ENCODE results near the gene MS4A2. TPM values are rescaled to one million over a fixed set of nuclear protein-coding genes. Genes with fewer than 3 reads are reported as not detected.
"Not testable (repeated sequence)": the region's sequence is repeated elsewhere in the genome, so short reads cannot be mapped to it uniquely, and the experiment has no call there.

MS4A2 gene
- total and polyA plus RNA-seq, 4 donors: 0.23 to 8.5 (median 0.63) TPM

DNA sequence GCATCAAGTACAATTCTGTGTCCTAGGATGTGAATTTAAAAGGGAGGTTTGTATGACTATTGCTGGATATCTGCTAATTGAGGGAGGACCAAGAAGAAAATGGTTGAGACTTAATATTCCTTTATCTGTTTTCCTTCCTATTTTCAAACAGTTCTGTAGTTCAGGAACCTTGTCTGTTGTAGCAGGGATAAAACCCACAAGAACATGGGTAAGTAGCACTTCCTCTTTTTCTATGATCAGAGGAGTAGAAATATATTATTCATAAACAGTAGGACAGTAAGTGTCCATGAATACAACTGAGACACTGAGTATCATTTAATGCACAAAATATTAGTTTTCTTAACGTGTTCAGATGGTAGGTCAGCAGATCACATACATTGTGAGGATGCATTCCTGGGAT is 24.4 kb upstream of the MS4A2 start:
- no peak for DNase-seq
- Histone ChIP-seq H3K36me3 (ENCODE audit: control insufficient read depth in 4 of 4, insufficient read depth in 4 of 4, low read length in 4 of 4) (no peaks in the 10 kb centered on the region), H3K4me1 (ENCODE audit: control insufficient read depth in 5 of 5, insufficient read depth in 5 of 5, low read length in 5 of 5) (no peaks in the 10 kb centered on the region), H3K4me3 (no peak overlapping the region), H3K9me3 (ENCODE audit: control insufficient read depth in 4 of 4, insufficient read depth in 3 of 4, low read length in 3 of 4) (no peaks in the 10 kb centered on the region), H3K27me3 (ENCODE audit: control insufficient read depth in 3 of 3, insufficient read depth in 3 of 3, low read length in 2 of 3) (no peaks in the 10 kb centered on the region), H3K9ac (ENCODE audit: insufficient read depth in 1 of 2, low read length in 2 of 2) (no peak overlapping the region), H3K27ac (ENCODE audit: low read depth in 1 of 2, low read length in 1 of 2) (no peak overlapping the region)
- WGBS, 2 donors: 61 to 65% methylated on average over 1 of the region's 1 CpG
- TF ChIP-seq CTCF (IDR thresholded peaks at IDR 0.05; ENCODE audit: control extremely low read depth, extremely low read depth): no peak
- ATAC-seq (ENCODE audit: insufficient read depth, low FRiP score): no peak

DNA sequence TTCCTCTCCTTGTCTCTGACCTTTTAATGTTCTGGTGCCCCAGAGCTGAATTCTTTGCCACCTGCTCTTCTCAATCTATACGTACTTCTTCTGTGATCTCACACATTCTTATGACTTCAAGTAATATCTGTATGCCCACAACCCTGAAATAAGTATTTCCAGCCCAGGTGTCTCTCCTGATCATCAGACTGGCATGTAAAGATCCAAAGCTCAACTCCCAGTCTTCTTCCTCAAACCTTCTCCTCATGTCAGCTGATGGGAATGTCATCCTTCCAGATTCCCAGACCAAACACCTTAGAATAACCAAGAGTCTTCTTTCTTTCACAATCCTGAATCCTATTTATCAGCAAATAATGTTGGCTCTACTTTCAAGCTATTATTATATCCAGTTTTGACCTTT is 22.7 kb upstream of the MS4A2 start:
- WGBS, 2 donors: 81 to 84% methylated on average over 1 of the region's 1 CpG
- H3K9ac ChIP-seq (ENCODE audit: insufficient read depth in 1 of 2, low read length in 2 of 2): no peak overlapping the region

DNA sequence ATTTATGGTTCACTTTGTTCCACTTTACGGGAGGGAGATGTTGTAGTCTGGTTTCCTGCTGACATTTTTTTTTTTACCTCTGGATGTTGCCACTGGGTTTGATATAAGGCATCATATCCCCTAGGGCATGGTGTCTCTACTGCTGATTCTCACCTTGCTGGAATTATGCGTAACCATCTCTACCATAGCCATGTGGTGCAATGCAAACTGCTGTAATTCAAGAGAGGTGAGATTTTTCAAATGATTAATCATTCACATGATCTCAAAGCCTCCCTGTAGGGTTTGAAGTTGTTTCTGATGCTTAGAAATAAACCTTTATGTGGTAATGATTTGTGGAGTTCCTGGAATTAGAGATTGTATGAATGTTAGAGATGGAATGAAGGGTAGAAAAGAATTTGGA is 19.0 kb upstream of the MS4A2 start:
- no peak for TF ChIP-seq CTCF (IDR thresholded peaks at IDR 0.05; ENCODE audit: control extremely low read depth, extremely low read depth)
- H3K4me1 ChIP-seq (ENCODE audit: control insufficient read depth in 5 of 5, insufficient read depth in 5 of 5, low read length in 5 of 5): no peaks in the 10 kb centered on the region
- no peaks in the 10 kb centered on the region for H3K27me3 ChIP-seq (ENCODE audit: control insufficient read depth in 3 of 3, insufficient read depth in 3 of 3, low read length in 2 of 3)
- DNase-seq (no peak), ATAC-seq (ENCODE audit: insufficient read depth, low FRiP score) (no peak)
- no peak overlapping the region for H3K9ac ChIP-seq (ENCODE audit: insufficient read depth in 1 of 2, low read length in 2 of 2)
- no peaks in the 10 kb centered on the region for H3K36me3 ChIP-seq (ENCODE audit: control insufficient read depth in 4 of 4, insufficient read depth in 4 of 4, low read length in 4 of 4)
- no peak overlapping the region for H3K4me3 ChIP-seq
- no peaks in the 10 kb centered on the region for H3K9me3 ChIP-seq (ENCODE audit: control insufficient read depth in 4 of 4, insufficient read depth in 3 of 4, low read length in 3 of 4)
- no peak overlapping the region for H3K27ac ChIP-seq (ENCODE audit: low read depth in 1 of 2, low read length in 1 of 2)
- 57 to 63% methylated on average over 2 of the region's 2 CpGs for WGBS, 2 donors

More for the DNA sequence above, 22.7 kb upstream of the MS4A2 start:
- H3K27ac ChIP-seq (ENCODE audit: low read depth in 1 of 2, low read length in 1 of 2): no peak overlapping the region
- no peak overlapping the region for H3K4me3 ChIP-seq
- TF ChIP-seq CTCF (IDR thresholded peaks at IDR 0.05; ENCODE audit: control extremely low read depth, extremely low read depth): no peak
- DNase-seq (no peak), ATAC-seq (ENCODE audit: insufficient read depth, low FRiP score) (no peak)
- no peaks in the 10 kb centered on the region for H3K9me3 ChIP-seq (ENCODE audit: control insufficient read depth in 4 of 4, insufficient read depth in 3 of 4, low read length in 3 of 4)
- H3K4me1 ChIP-seq (ENCODE audit: control insufficient read depth in 5 of 5, insufficient read depth in 5 of 5, low read length in 5 of 5): no peaks in the 10 kb centered on the region
- no peaks in the 10 kb centered on the region for H3K27me3 ChIP-seq (ENCODE audit: control insufficient read depth in 3 of 3, insufficient read depth in 3 of 3, low read length in 2 of 3)
- H3K36me3 ChIP-seq (ENCODE audit: control insufficient read depth in 4 of 4, insufficient read depth in 4 of 4, low read length in 4 of 4): no peaks in the 10 kb centered on the region

- WGBS, 2 donors: 80 to 88% methylated on average over 6 of the region's 6 CpGs
- not testable (repeated sequence) for H3K4me1 ChIP-seq (ENCODE audit: control insufficient read depth in 5 of 5, insufficient read depth in 5 of 5, low read length in 5 of 5); H3K27ac ChIP-seq (ENCODE audit: low read depth in 1 of 2, low read length in 1 of 2); H3K36me3 ChIP-seq (ENCODE audit: control insufficient read depth in 4 of 4, insufficient read depth in 4 of 4, low read length in 4 of 4); H3K27me3 ChIP-seq (ENCODE audit: control insufficient read depth in 3 of 3, insufficient read depth in 3 of 3, low read length in 2 of 3); DNase-seq; H3K4me3 ChIP-seq; ATAC-seq (ENCODE audit: insufficient read depth, low FRiP score); H3K9ac ChIP-seq (ENCODE audit: insufficient read depth in 1 of 2, low read length in 2 of 2); H3K9me3 ChIP-seq (ENCODE audit: control insufficient read depth in 4 of 4, insufficient read depth in 3 of 4, low read length in 3 of 4)
These were observed 16.8 kb upstream of the MS4A2 start for GRCh38 chr11:60071644-60072043.
